GM15510 (cell line): ENCODE results near the gene FOXP1.

Source experiments
- POLR2A ChIP-seq: IDR thresholded peaks from 3 replicates; pipeline ENCODE4 v1.6.1; 2011; ENCODE audit warnings: borderline replicate concordance; ENCODE audit not compliant: insufficient read length; ENCODE audit errors: extremely low read depth

FOXP1 gene

GRCh38 chr3:71397046-71397445 lies 186.5 kb downstream of the FOXP1 start:
- no peak for TF ChIP-seq POLR2A

- TF ChIP-seq POLR2A: no peak
Observed at GRCh38 chr3:71395927-71396695, 187.4 kb downstream of the FOXP1 start.

- no peak for TF ChIP-seq POLR2A
Observed at GRCh38 chr3:71395470-71395869, 188.1 kb downstream of the FOXP1 start.

- no peak for TF ChIP-seq POLR2A
Observed at GRCh38 chr3:71393745-71394144, 189.8 kb downstream of the FOXP1 start.

- no peak for TF ChIP-seq POLR2A
Observed at GRCh38 chr3:71393093-71393492, 190.4 kb downstream of the FOXP1 start.

GRCh38 chr3:71392251-71392650 lies 191.3 kb downstream of the FOXP1 start:
- no peak for TF ChIP-seq POLR2A

GRCh38 chr3:71391361-71391760 lies 192.2 kb downstream of the FOXP1 start:
- TF ChIP-seq POLR2A: no peak

GRCh38 chr3:71389911-71390573 lies 193.5 kb downstream of the FOXP1 start:
- TF ChIP-seq POLR2A: no peak

- no peak for TF ChIP-seq POLR2A
Observed at GRCh38 chr3:71389191-71389590, 194.3 kb downstream of the FOXP1 start.

GRCh38 chr3:71388535-71389120 lies 194.9 kb downstream of the FOXP1 start:
- TF ChIP-seq POLR2A: no peak

- no peak for TF ChIP-seq POLR2A
Observed at GRCh38 chr3:71387586-71387985, 195.9 kb downstream of the FOXP1 start.

GRCh38 chr3:71384837-71385716 lies 198.5 kb downstream of the FOXP1 start:
- TF ChIP-seq POLR2A: no peak

GRCh38 chr3:71384388-71384787 lies 199.1 kb downstream of the FOXP1 start:
- TF ChIP-seq POLR2A: no peak

- TF ChIP-seq POLR2A: no peak
Observed at GRCh38 chr3:71380096-71380495, 203.4 kb downstream of the FOXP1 start.

GRCh38 chr3:71378509-71378908 lies 205.0 kb downstream of the FOXP1 start:
- no peak for TF ChIP-seq POLR2A
